Keratinocyte (primary cell): ENCODE results near the gene MARCHF10. TPM values are rescaled to one million over a fixed set of nuclear protein-coding genes. Genes with fewer than 3 reads are reported as not detected.

ENCODE experiments used
- DNase-seq: peaks from one replicate; pipeline ENCODE4 v3.0.0-alpha.2; 2011; ENCODE audit warnings: low read depth, missing footprints, low spot score
- FAIRE-seq: peaks from 2 replicates; lab custom pipeline; 2011; peaks lifted over from hg19 to GRCh38; lab: Jason Lieb, UNC
- H2AFZ ChIP-seq: 2 replicates; pipeline ENCODE4 v1.6.0; 2012; ENCODE audit warnings: low read length, control low read depth, inconsistent platforms; ENCODE audit not compliant: control insufficient read depth
- H3K27ac ChIP-seq: 2 replicates; pipeline ENCODE4 v1.5.1; 2011; ENCODE audit warnings: low read length; ENCODE audit not compliant: control insufficient read depth, insufficient read depth
- H3K27me3 ChIP-seq: 3 replicates; pipeline ENCODE4 v1.6.0; 2011; ENCODE audit warnings: low read length; ENCODE audit not compliant: control insufficient read depth, insufficient read depth; ENCODE audit errors: extremely low read depth
- H3K36me3 ChIP-seq, 2 experiments: 2 replicates in 1 of 2; 3 replicates in 1 of 2; pipeline ENCODE4 v1.5.1; 2011; ENCODE audit warnings: low read length in 2 of 2, mild to moderate bottlenecking in 1 of 2; ENCODE audit not compliant: control insufficient read depth in 2 of 2, insufficient read depth in 2 of 2; ENCODE audit errors: extremely low read depth in 1 of 2
- H3K4me1 ChIP-seq: 3 replicates; pipeline ENCODE4 v1.5.1; 2011; ENCODE audit warnings: low read length; ENCODE audit not compliant: control insufficient read depth, insufficient read depth; ENCODE audit errors: extremely low read depth
- H3K4me2 ChIP-seq: 3 replicates; pipeline ENCODE4 v1.6.0; 2011; ENCODE audit warnings: low read depth, low read length; ENCODE audit not compliant: control insufficient read depth, insufficient read depth; ENCODE audit errors: extremely low read depth
- H3K4me3 ChIP-seq, 3 experiments: fragments of 200-600 bp in 1 of 3; sonication (generic) in 1 of 3; 2 replicates in 2 of 3; 3 replicates in 1 of 3; pipeline ENCODE4 v1.5.1; 2011 to 2016; ENCODE audit warnings: low read length in 3 of 3, mild to moderate bottlenecking in 3 of 3, control low read depth in 2 of 3, inconsistent platforms in 1 of 3, low read depth in 1 of 3, mixed read lengths in 1 of 3, mixed run types in 1 of 3, moderate library complexity in 1 of 3; ENCODE audit not compliant: control insufficient read depth in 2 of 3, insufficient read depth in 2 of 3; ENCODE audit errors: extremely low read depth in 1 of 3
- H3K79me2 ChIP-seq: 2 replicates; pipeline ENCODE4 v1.6.0; 2012; ENCODE audit warnings: low read length; ENCODE audit not compliant: control insufficient read depth, insufficient read depth
- H3K9ac ChIP-seq: 3 replicates; pipeline ENCODE4 v1.6.0; 2011; ENCODE audit warnings: low read length; ENCODE audit not compliant: control insufficient read depth, insufficient read depth; ENCODE audit errors: extremely low read depth
- H3K9me1 ChIP-seq: 3 replicates; pipeline ENCODE4 v1.6.0; 2011; ENCODE audit warnings: low read length; ENCODE audit not compliant: control insufficient read depth, insufficient read depth; ENCODE audit errors: extremely low read depth
- H3K9me3 ChIP-seq: 2 replicates; pipeline ENCODE4 v1.5.1; 2012; ENCODE audit warnings: low read depth, low read length; ENCODE audit not compliant: control insufficient read depth
- H4K20me1 ChIP-seq: 3 replicates; pipeline ENCODE4 v1.6.0; 2011; ENCODE audit warnings: low read length; ENCODE audit not compliant: control insufficient read depth, insufficient read depth; ENCODE audit errors: extremely low read depth
- CTCF ChIP-seq, 3 experiments: IDR thresholded peaks in 1 of 3; conservative IDR thresholded peaks in 1 of 3; optimal IDR thresholded peaks in 1 of 3; 2 replicates in 2 of 3; 3 replicates in 1 of 3; pipeline versions ENCODE3 to v1.5.1; 2011; ENCODE audit warnings: low read length in 3 of 3, mild to moderate bottlenecking in 3 of 3, moderate library complexity in 2 of 3, control low read depth in 1 of 3, inconsistent platforms in 1 of 3; ENCODE audit not compliant: insufficient read depth in 2 of 3; ENCODE audit errors: extremely low read depth in 1 of 3
- EZH2 ChIP-seq: IDR thresholded peaks from one replicate; pipeline ENCODE4 v1.6.1; 2012; ENCODE audit warnings: inconsistent platforms, mild to moderate bottlenecking, low read length, moderate library complexity
- dilution Hi-C: fragments of 300-500 bp; cut with MboI; formaldehyde crosslinking; loops from one replicate; pipeline ENCODE4 v1.7.0; 2020; ENCODE audit warnings: low sequenced_read_pairs; ENCODE audit not compliant: extremely low pct_ligation_motif_present
- polyA plus RNA-seq, 5 experiments: library from polyadenylated mRNA; depleted of rRNA in 3 of 5; stranded (reverse) in 3 of 5; stranded (forward) in 1 of 5; unstranded in 1 of 5; fragments of >200 nt; gene quantifications; 1 replicate in 1 of 5; 2 replicates in 3 of 5; 3 replicates in 1 of 5; pipeline versions ENCODE4 v1.2.1 to v1.2.3, GENCODE V29; 2011 to 2012; ENCODE audit warnings: missing spikeins in 2 of 5, low read depth in 1 of 5, low replicate concordance in 1 of 5

MARCHF10 gene
- polyA plus RNA-seq, 1 donor (not counting 4 experiments of a cell fraction or from before 2014, with no cell fraction given) = not detected

GRCh38 chr17:62653826-62654761 lies 154.0 kb downstream of the MARCHF10 start:
- TF ChIP-seq EZH2 (no peak), CTCF (optimal IDR thresholded peaks at IDR 0.05 in 1 of 3, IDR thresholded peaks at IDR 0.05 in 1 of 3, conservative IDR thresholded peaks at IDR 0.05 in 1 of 3; ENCODE audit: extremely low read depth in 1 of 3, insufficient read depth in 2 of 3, low read length in 3 of 3) (no peak)
- FAIRE-seq (no peak), DNase-seq (no peak)
- Histone ChIP-seq H2AFZ (no peak overlapping the region), H3K79me2 (no peaks in the 10 kb centered on the region), H3K9ac (no peak overlapping the region), H3K9me1 (no peaks in the 10 kb centered on the region), H3K4me1 (peaks cover 6% of the 10 kb centered on the region), H4K20me1 (no peaks in the 10 kb centered on the region), H3K27ac (no peak overlapping the region), H3K4me2 (no peak overlapping the region), H3K36me3 (peaks cover 0 to 2% of the 10 kb centered on the region in 2 experiments), H3K4me3 (no peak overlapping the region), H3K27me3 (peaks cover 3% of the 10 kb centered on the region), H3K9me3 (no peaks in the 10 kb centered on the region)
- dilution Hi-C loops = no loop called here

GRCh38 chr17:62653002-62653825 lies 154.9 kb downstream of the MARCHF10 start:
- peak overlapping the region in 2 of 3 experiments; percentile 10 to 39 for H3K4me3 ChIP-seq
- H3K4me2 ChIP-seq = peak overlapping the region; percentile 57
- peaks cover 6% of the 10 kb centered on the region for H3K4me1 ChIP-seq
- dilution Hi-C loops = no loop called here
- H3K9ac ChIP-seq = no peak overlapping the region
- H4K20me1 ChIP-seq = no peaks in the 10 kb centered on the region
- no peaks in the 10 kb centered on the region for H3K9me1 ChIP-seq
- peaks cover 0 to 1% of the 10 kb centered on the region in 2 experiments for H3K36me3 ChIP-seq
- peaks cover 3% of the 10 kb centered on the region for H3K27me3 ChIP-seq
- DNase-seq = no peak
- no peak overlapping the region for H3K27ac ChIP-seq
- no peaks in the 10 kb centered on the region for H3K9me3 ChIP-seq
- H2AFZ ChIP-seq = no peak overlapping the region
- no peak for TF ChIP-seq CTCF (optimal IDR thresholded peaks at IDR 0.05 in 1 of 3, IDR thresholded peaks at IDR 0.05 in 1 of 3, conservative IDR thresholded peaks at IDR 0.05 in 1 of 3; ENCODE audit: extremely low read depth in 1 of 3, insufficient read depth in 2 of 3, low read length in 3 of 3)
- TF ChIP-seq EZH2 = no peak
- no peak for FAIRE-seq
- no peaks in the 10 kb centered on the region for H3K79me2 ChIP-seq
